Osteoblast (primary cell): Measurements from ENCODE around the gene CCDC116. TPM values are rescaled to one million over a fixed set of nuclear protein-coding genes. Genes with fewer than 3 reads are reported as not detected.

ENCODE experiments used
- DNase-seq: peaks from one replicate; pipeline ENCODE4 v3.0.0; 2011; ENCODE audit warnings: low spot score, mixed read lengths; ENCODE audit not compliant: insufficient read length; ENCODE audit errors: missing footprints
- H2AFZ ChIP-seq: 2 replicates; pipeline ENCODE4 v1.6.0; 2011; ENCODE audit warnings: mild to moderate bottlenecking, low read length
- H3K27ac ChIP-seq: 2 replicates; pipeline ENCODE4 v1.5.1; 2011; ENCODE audit warnings: mild to moderate bottlenecking, low read depth, low read length, moderate library complexity
- H3K27me3 ChIP-seq: 2 replicates; pipeline ENCODE4 v1.6.0; 2012; ENCODE audit warnings: mild to moderate bottlenecking, control low read depth, inconsistent platforms, low read length, moderate library complexity; ENCODE audit not compliant: insufficient read depth
- H3K36me3 ChIP-seq: 2 replicates; pipeline ENCODE4 v1.5.1; 2011; ENCODE audit warnings: mild to moderate bottlenecking, low read length, control low read depth, moderate library complexity; ENCODE audit not compliant: insufficient read depth
- H3K4me1 ChIP-seq: 2 replicates; pipeline ENCODE4 v1.5.1; 2011; ENCODE audit warnings: mild to moderate bottlenecking, low read length, control low read depth, moderate library complexity; ENCODE audit not compliant: insufficient read depth
- H3K4me2 ChIP-seq: 2 replicates; pipeline ENCODE4 v1.6.0; 2011; ENCODE audit warnings: mild to moderate bottlenecking, low read length; ENCODE audit not compliant: insufficient read depth
- H3K4me3 ChIP-seq: fragments of 200-600 bp; sonication (generic); 3 replicates; pipeline ENCODE4 v1.5.1; 2012; ENCODE audit warnings: mild to moderate bottlenecking, low read length, inconsistent platforms; ENCODE audit not compliant: insufficient read depth
- H3K79me2 ChIP-seq: 2 replicates; pipeline ENCODE4 v1.6.0; 2012; ENCODE audit warnings: mild to moderate bottlenecking, low read length, control low read depth, inconsistent platforms; ENCODE audit not compliant: insufficient read depth
- H3K9me3 ChIP-seq: 2 replicates; pipeline ENCODE4 v1.5.1; 2011; ENCODE audit warnings: low read depth, low read length, control low read depth
- H4K20me1 ChIP-seq: 2 replicates; pipeline ENCODE4 v1.6.0; 2012; ENCODE audit warnings: mild to moderate bottlenecking, low read length, control low read depth; ENCODE audit not compliant: insufficient read depth
- total RNA-seq: library from RNA; depleted of rRNA; stranded (reverse); fragments of >200 nt; gene quantifications from 2 replicates; pipeline ENCODE4 v1.2.3, GENCODE V29; 2012
- TF ChIP-seq, protein P1 (sequence below): IDR thresholded peaks from 2 replicates; pipeline ENCODE4 v1.5.1; 2011; ENCODE audit warnings: mild to moderate bottlenecking, low read depth, low read length, moderate library complexity; ENCODE audit errors: extremely low read depth

CCDC116 gene
- total RNA-seq, 1 donor, result 0.36 TPM

DNA sequence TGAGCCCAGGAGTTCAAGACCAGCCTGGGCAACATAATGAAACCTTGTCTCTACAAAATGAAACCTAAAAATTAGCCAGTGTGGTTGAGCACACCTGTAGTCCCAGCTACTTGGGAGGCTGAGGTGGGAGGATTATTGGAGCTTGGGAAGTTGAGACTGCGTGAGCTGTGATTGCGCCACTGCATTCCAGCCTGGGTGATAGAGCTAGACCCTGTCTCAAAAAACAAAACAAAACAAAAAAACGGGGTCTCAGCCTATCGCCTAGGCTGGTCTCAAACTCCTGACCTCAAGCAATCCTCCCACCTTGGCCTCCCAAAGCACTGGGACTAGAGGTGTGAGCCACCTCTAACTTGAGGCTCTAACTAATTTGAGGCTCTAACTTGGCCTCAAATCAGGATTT is 46.8 kb downstream of the CCDC116 start:
- no peak for DNase-seq
- no peaks in the 10 kb centered on the region for H3K9me3 ChIP-seq
- H2AFZ ChIP-seq, result no peak overlapping the region
- H3K4me2 ChIP-seq, result no peak overlapping the region
- H3K36me3 ChIP-seq, result peaks cover 24% of the 10 kb centered on the region
- H3K27ac ChIP-seq, result no peak overlapping the region
- H4K20me1 ChIP-seq, result no peaks in the 10 kb centered on the region
- no peaks in the 10 kb centered on the region for H3K27me3 ChIP-seq
- no peaks in the 10 kb centered on the region for H3K79me2 ChIP-seq
- no peaks in the 10 kb centered on the region for H3K4me1 ChIP-seq
- TF ChIP-seq, protein P1, sequence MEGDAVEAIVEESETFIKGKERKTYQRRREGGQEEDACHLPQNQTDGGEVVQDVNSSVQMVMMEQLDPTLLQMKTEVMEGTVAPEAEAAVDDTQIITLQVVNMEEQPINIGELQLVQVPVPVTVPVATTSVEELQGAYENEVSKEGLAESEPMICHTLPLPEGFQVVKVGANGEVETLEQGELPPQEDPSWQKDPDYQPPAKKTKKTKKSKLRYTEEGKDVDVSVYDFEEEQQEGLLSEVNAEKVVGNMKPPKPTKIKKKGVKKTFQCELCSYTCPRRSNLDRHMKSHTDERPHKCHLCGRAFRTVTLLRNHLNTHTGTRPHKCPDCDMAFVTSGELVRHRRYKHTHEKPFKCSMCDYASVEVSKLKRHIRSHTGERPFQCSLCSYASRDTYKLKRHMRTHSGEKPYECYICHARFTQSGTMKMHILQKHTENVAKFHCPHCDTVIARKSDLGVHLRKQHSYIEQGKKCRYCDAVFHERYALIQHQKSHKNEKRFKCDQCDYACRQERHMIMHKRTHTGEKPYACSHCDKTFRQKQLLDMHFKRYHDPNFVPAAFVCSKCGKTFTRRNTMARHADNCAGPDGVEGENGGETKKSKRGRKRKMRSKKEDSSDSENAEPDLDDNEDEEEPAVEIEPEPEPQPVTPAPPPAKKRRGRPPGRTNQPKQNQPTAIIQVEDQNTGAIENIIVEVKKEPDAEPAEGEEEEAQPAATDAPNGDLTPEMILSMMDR, result no peak
- no peak overlapping the region for H3K4me3 ChIP-seq

DNA sequence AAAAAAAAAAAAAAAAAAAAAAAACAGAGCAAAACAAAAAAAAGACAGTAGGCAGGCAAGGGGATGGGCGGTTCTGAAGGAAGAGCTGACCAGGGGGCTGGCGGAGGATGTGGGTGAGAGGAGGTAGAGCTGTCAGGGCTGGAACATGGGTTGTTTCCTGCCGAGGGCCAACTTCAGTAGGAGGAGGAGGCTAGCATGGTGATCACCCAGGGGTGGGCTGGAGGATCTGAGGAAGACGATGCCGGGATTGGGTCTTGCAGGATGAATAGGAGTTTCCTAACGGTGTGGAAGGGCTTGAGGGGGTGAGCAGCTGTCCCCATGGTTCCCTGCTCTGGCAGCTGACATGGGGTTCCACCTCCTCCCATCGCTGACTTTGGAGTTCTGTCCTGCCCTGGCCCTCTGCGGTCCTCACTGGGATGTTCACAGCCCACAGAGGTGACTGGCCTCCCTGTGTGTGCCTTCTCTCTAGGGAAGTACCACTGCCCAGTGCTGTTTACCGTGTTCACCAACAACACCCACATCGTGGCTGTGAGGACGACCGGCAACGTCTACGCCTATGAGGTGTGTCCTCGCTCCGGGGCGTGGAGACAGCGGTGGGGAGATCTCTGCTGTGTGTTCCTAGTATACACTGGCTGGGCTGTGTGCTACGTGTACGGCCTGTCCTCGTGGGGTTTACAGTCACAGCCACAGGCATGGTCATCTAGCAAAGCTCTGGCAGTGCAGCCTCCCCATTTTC is 48.4 kb downstream of the CCDC116 start:
- H3K36me3 ChIP-seq, result peaks cover 33% of the 10 kb centered on the region
- no peak overlapping the region for H3K4me2 ChIP-seq
- no peaks in the 10 kb centered on the region for H3K27me3 ChIP-seq
- H2AFZ ChIP-seq, result no peak overlapping the region
- no peak overlapping the region for H3K27ac ChIP-seq
- TF ChIP-seq, protein P1, result no peak
- no peaks in the 10 kb centered on the region for H3K79me2 ChIP-seq
- H3K4me3 ChIP-seq, result no peak overlapping the region
- H4K20me1 ChIP-seq, result no peaks in the 10 kb centered on the region
- H3K4me1 ChIP-seq, result no peaks in the 10 kb centered on the region
- DNase-seq, result peak; percentile 37
- no peaks in the 10 kb centered on the region for H3K9me3 ChIP-seq

DNA sequence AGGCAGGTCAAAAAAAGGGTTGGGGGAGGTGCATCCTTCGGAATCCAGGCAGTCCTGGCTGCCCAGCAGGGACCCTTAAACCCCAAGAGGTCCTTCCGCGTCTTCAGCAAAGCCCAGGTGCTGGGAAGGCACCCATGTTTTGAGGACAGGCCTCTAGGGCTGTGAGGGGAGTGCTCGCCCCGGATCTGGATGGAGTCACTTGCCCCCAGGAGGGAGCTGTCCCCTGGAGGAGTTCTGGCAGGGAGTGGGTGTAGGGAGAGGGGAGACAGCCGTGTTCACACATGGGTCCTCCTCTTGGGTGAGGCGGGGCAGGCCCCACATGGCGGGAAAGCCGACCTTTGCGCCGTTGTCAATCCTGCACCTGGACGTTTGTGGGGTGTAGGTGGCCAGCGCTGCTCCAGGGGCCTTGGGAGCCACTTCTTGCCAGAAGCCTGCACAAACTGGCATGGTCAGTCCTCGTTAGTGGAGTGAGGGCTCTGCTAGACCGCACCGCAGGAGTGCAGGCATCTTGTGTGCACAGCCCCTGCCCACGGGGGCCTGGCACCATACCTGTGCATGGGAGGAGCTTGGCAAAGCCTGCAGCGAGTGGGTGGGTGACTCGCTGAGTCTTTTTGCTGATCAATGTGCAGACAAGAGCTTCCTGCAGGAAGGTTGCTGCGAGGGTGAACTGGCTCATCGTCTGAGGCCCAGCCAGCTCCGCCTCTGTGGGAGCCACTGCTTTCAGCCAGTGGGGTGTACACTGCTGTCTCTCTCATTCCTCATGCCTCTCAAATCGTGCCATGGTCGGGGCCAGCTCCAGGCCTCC is 49.2 kb downstream of the CCDC116 start:
- no peaks in the 10 kb centered on the region for H3K4me1 ChIP-seq
- H3K4me2 ChIP-seq, result no peak overlapping the region
- no peak overlapping the region for H2AFZ ChIP-seq
- peak overlapping the region; percentile 4 for H3K27ac ChIP-seq
- no peaks in the 10 kb centered on the region for H3K79me2 ChIP-seq
- H3K9me3 ChIP-seq, result no peaks in the 10 kb centered on the region
- no peak overlapping the region for H3K4me3 ChIP-seq
- peaks cover 40% of the 10 kb centered on the region for H3K36me3 ChIP-seq
- TF ChIP-seq, protein P1, result no peak
- H4K20me1 ChIP-seq, result no peaks in the 10 kb centered on the region
- DNase-seq, result peak; percentile 86
- H3K27me3 ChIP-seq, result no peaks in the 10 kb centered on the region
